HFFc6 (cell line): ENCODE data around the gene CDC25B. TPM values are rescaled to one million over a fixed set of nuclear protein-coding genes. Genes with fewer than 3 reads are reported as not detected.

ENCODE experiments used
- DNase-seq: peaks from one replicate; pipeline ENCODE4 v3.0.0-alpha.2; 2018
- H3K27ac Mint-ChIP-seq: 2 replicates; pipeline ENCODE4 v1.8.0; 2020; ENCODE audit warnings: mild to moderate bottlenecking, mixed read lengths
- H3K27me3 Mint-ChIP-seq: 2 replicates; pipeline ENCODE4 v1.8.0; 2021; ENCODE audit warnings: mild to moderate bottlenecking, moderate library complexity, mixed read lengths; ENCODE audit not compliant: insufficient read depth
- H3K36me3 Mint-ChIP-seq: 2 replicates; pipeline ENCODE4 v1.8.0; 2021; ENCODE audit warnings: low read depth, mixed read lengths
- H3K4me1 Mint-ChIP-seq: 2 replicates; pipeline ENCODE4 v1.8.0; 2020; ENCODE audit warnings: low read depth, mixed read lengths
- H3K4me3 Mint-ChIP-seq: 2 replicates; pipeline ENCODE4 v1.8.0; 2020; ENCODE audit warnings: mild to moderate bottlenecking, moderate library complexity, mixed read lengths
- H3K9me3 Mint-ChIP-seq: 2 replicates; pipeline ENCODE4 v1.8.0; 2020; ENCODE audit warnings: mild to moderate bottlenecking, mixed read lengths
- total RNA-seq, 6 experiments: library from RNA; stranded (reverse); fragmentation: NEBNext Ultra II Directional; extraction: Animal tissue kit (Norgen Biotek cat#: 25700); gene quantifications; 2 replicates in 1 of 6; 3 replicates in 5 of 6; pipeline ENCODE4 v1.2.3, GENCODE V29; 2021
- TF ChIP-seq, protein P1 (sequence below): fragments of 200-600 bp; sonication (generic); IDR thresholded peaks from 2 replicates; pipeline ENCODE4 v1.5.0; 2021; ENCODE audit warnings: antibody characterized with exemption, mild to moderate bottlenecking

CDC25B gene
- total RNA-seq, 6 experiments from 2014 or later, result 44.9 to 92.6 (median 84.5) TPM

DNA sequence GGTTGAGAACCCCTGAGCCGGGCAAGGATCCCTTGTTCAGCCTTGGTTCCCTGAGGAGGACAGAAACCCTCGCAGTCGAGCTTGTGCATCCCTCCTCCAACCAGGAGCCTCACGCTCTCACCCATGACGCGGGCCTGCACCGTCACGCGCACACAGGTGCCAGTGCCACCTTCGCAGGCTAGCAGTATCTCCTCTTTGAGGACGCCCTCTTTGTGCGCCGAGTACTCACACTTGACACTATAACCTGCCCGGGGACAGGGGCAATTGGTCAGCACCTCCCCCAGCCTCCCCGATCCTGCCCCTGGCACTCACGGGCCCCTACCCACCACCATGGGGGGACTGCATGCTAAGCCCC lies 41.9 kb upstream of the CDC25B start:
- TF ChIP-seq, protein P1, sequence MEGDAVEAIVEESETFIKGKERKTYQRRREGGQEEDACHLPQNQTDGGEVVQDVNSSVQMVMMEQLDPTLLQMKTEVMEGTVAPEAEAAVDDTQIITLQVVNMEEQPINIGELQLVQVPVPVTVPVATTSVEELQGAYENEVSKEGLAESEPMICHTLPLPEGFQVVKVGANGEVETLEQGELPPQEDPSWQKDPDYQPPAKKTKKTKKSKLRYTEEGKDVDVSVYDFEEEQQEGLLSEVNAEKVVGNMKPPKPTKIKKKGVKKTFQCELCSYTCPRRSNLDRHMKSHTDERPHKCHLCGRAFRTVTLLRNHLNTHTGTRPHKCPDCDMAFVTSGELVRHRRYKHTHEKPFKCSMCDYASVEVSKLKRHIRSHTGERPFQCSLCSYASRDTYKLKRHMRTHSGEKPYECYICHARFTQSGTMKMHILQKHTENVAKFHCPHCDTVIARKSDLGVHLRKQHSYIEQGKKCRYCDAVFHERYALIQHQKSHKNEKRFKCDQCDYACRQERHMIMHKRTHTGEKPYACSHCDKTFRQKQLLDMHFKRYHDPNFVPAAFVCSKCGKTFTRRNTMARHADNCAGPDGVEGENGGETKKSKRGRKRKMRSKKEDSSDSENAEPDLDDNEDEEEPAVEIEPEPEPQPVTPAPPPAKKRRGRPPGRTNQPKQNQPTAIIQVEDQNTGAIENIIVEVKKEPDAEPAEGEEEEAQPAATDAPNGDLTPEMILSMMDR, result no peak
- H3K4me1 Mint-ChIP-seq, result no peaks in the 10 kb centered on the region
- no peaks in the 10 kb centered on the region for H3K27me3 Mint-ChIP-seq
- peaks cover 15% of the 10 kb centered on the region for H3K36me3 Mint-ChIP-seq
- H3K9me3 Mint-ChIP-seq, result no peaks in the 10 kb centered on the region
- H3K4me3 Mint-ChIP-seq, result no peak overlapping the region
- no peak for DNase-seq
- no peak overlapping the region for H3K27ac Mint-ChIP-seq

DNA sequence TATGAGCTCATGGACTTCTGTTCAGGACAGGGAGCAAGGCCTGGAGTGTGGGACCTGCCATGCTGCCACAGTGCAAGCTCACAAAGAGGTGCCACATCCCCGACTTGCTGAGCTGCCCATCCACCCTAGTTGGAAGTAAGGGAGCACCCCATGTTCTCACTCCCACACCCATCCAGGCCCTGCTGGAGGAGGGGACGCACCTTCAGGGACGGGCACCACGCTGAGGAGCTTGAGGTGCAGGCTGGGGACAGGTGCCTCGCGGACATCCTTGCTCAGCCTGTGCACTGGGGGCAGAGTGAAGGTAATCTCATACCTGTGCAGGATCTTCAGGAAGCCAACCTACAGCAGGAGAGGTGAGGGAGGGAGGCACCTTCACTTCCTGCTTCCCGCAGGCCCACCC lies 40.8 kb upstream of the CDC25B start:
- H3K27me3 Mint-ChIP-seq, result no peaks in the 10 kb centered on the region
- TF ChIP-seq, protein P1, result no peak
- peaks cover 15% of the 10 kb centered on the region for H3K36me3 Mint-ChIP-seq
- no peak overlapping the region for H3K4me3 Mint-ChIP-seq
- H3K9me3 Mint-ChIP-seq, result no peaks in the 10 kb centered on the region
- H3K27ac Mint-ChIP-seq, result no peak overlapping the region
- H3K4me1 Mint-ChIP-seq, result no peaks in the 10 kb centered on the region
- no peak for DNase-seq

DNA sequence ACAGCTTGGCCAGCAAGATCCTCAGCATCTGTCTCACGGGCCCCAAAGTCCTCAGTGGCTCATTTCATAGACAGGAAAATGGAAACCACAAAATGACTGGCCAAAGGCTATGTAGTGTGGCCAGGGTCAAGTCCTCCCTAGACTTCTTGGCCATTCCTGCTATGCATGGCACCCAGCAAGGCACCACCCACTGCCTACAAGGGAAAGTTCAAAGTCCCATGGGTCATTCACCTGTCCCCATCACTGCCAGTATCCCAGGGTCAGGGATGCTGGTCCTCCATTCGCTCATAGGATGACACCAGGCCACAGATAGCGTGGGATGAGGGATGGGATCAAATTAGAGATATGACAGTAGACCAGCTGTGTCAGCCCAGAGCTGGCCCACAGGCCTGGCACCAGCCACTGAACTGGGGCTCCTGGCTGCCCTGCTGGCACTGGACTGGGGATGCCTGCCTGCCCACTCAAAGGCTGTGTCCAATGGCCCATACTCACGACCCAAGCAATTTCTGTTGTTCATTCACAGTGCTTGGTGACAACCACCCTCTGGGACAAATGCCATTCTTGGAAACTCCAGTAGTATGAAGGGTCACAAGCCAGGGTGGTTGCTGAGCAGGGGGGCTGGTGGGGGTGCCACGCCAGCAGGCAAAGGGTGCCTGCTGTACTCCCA lies 40.2 kb upstream of the CDC25B start:
- TF ChIP-seq, protein P1, result no peak

DNA sequence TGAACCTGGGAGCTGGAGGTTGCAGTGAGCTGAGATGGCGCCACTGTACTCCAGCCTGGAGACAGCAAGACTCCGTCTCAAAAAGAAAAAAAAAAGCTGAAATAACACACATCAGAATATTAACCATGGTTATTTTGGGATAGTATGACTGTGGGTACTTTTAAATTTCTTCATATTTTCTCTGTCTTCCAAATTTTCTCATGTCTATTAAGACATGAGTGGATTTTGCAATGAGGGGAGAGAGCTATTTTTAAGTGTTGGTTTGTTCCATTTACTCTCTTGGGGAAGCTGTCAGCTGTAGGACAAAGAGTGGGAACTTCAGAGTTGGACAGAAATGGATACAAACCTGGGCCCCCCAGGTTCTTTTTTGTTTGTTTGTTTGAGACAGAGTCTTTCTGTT lies 38.8 kb upstream of the CDC25B start:
- H3K4me3 Mint-ChIP-seq, result no peak overlapping the region
- no peak for DNase-seq
- peaks cover 9% of the 10 kb centered on the region for H3K36me3 Mint-ChIP-seq

More for the DNA sequence above, 40.2 kb upstream of the CDC25B start:
- Mint-ChIP-seq H3K36me3 (peaks cover 11% of the 10 kb centered on the region), H3K4me1 (peaks cover 6% of the 10 kb centered on the region), H3K27ac (no peak overlapping the region), H3K9me3 (no peaks in the 10 kb centered on the region), H3K27me3 (no peaks in the 10 kb centered on the region), H3K4me3 (no peak overlapping the region)
- DNase-seq, result no peak

DNA sequence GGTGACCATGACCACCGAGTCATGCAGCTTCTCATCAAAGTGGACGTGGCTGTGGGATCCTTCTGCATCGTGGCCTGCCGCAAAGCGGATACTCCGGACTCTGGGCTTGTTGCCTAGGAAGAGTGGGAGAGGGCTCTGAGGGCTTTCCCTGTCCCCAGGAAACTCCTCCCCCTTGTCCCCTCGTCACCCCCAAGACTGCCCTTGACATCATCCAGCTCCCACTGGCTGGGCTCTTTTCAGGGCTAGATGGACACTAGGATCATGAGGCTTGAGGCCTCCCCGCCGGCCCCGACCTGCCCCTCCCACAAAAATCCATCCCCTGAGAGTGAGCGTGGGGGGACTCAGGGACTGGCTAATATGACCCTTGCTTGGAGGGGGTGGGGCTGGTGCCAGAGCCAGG lies 37.5 kb upstream of the CDC25B start:
- H3K4me3 Mint-ChIP-seq, result no peak overlapping the region
- H3K36me3 Mint-ChIP-seq, result peaks cover 9% of the 10 kb centered on the region
- H3K27me3 Mint-ChIP-seq, result no peaks in the 10 kb centered on the region
- DNase-seq, result no peak
- TF ChIP-seq, protein P1, result no peak
- no peaks in the 10 kb centered on the region for H3K9me3 Mint-ChIP-seq
- peaks cover 17% of the 10 kb centered on the region for H3K4me1 Mint-ChIP-seq
- H3K27ac Mint-ChIP-seq, result no peak overlapping the region

More for the DNA sequence above, 38.8 kb upstream of the CDC25B start:
- TF ChIP-seq, protein P1, result no peak
- Mint-ChIP-seq H3K27me3 (no peaks in the 10 kb centered on the region), H3K27ac (no peak overlapping the region), H3K4me1 (peaks cover 17% of the 10 kb centered on the region), H3K9me3 (no peaks in the 10 kb centered on the region)
